ENCODE measurements around the gene PPP1R14B.

Gene PPP1R14B

GRCh38 chr11:64208086-64208795 lies 38.5 kb downstream of the PPP1R14B start:
- no peak for DNase-seq

- peak; percentile 83 for DNase-seq
Measured at GRCh38 chr11:64207256-64208085, 39.3 kb downstream of the PPP1R14B start.

GRCh38 chr11:64206457-64207255 lies 40.1 kb downstream of the PPP1R14B start, which contains the start of gene FERMT3:
Gene FERMT3 (plus strand): TSS chr11:64206721. CDS start chr11:64207365, 644 bp downstream.
- peak; percentile 60 for DNase-seq

GRCh38 chr11:64204464-64204989 lies 42.2 kb downstream of the PPP1R14B start:
- peak; percentile 63 for DNase-seq

GRCh38 chr11:64204080-64204440 lies 42.7 kb downstream of the PPP1R14B start:
- no peak for DNase-seq

- DNase-seq, result no peak
Measured at GRCh38 chr11:64203421-64204079, 43.2 kb downstream of the PPP1R14B start.

GRCh38 chr11:64202992-64203391 lies 43.8 kb downstream of the PPP1R14B start:
- no peak for DNase-seq

GRCh38 chr11:64201543-64201942 lies 45.2 kb downstream of the PPP1R14B start:
- DNase-seq, result no peak

GRCh38 chr11:64198511-64198910 lies 48.2 kb downstream of the PPP1R14B start:
- no peak for DNase-seq

GRCh38 chr11:64196626-64197025 lies 50.1 kb downstream of the PPP1R14B start:
- DNase-seq, result no peak
